Lower leg skin (tissue), 3 donors: Measurements from ENCODE around the gene SLC27A2.

Source experiments
- CTCF ChIP-seq, 3 donors: fragments of 450-650 bp; IDR thresholded peaks; one replicate each; pipeline ENCODE4 v1.5.1; 2016; ENCODE audit warnings: antibody characterized with exemption in 3 of 3, mild to moderate bottlenecking in 3 of 3, moderate library complexity in 2 of 3
- POLR2A ChIP-seq, 2 donors: fragments of 450-650 bp; IDR thresholded peaks; one replicate each; pipeline ENCODE4 v1.6.1; 2016 to 2017; ENCODE audit warnings: antibody characterized with exemption in 2 of 2, mild to moderate bottlenecking in 1 of 2, moderate library complexity in 1 of 2

GRCh38 chr15:50250760-50251394 lies 68.9 kb downstream of the SLC27A2 start:
- TF ChIP-seq CTCF (IDR thresholded peaks at IDR 0.05) (no peak), POLR2A (IDR thresholded peaks at IDR 0.05) (no peak)
